Measurements from ENCODE around the gene ZNF70.

ZNF70 gene

DNA sequence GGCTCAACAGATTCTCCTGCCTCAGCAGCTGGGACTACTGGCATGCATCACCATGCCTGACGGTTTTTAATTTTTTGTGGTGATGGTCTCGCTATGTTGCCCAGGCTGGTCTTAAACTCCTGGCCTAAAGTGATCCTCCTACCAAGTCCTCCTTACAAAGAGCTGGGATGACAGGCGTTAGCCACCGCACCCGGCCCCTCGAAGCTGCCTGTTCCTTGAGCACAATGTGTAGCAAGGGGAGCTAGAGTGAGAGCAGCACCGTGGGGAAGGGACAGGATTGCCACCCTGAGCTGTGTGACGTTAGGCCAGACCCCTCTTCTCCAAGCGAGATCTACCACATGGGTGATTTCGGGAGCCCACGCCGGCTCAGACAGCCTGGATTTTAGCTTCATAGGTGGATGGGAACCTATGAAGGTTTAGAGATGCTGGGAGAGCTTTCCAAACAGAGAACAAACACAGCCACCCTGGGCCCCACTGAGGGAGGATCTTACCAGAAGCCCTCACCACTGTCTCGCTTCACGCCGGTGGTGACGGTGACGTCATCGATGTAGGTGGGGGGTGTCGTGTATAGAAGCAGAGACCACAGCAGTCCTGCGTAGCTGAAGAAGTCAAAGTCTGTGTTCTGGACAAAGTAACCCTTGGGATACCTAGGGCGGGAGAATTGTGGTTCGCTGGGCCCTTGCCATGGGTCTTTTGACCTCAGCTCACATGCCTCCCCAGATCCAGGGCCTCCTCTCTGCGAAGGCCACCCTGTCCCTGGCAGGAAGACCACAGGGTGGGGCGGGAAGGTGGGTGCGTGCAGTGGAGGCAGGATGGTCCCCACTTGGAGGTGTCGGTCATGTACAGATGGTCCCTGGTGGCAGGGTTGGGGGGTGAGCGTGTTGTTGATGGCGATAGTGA is 37.0 kb downstream of the ZNF70 start:
- no peak overlapping the region for H3K4me3 ChIP-seq (ENCODE audit: low read depth in 1 of 2, low read length in 2 of 2)
- peaks cover 0 to 9% of the 10 kb centered on the region in 2 donors for H3K4me1 ChIP-seq (ENCODE audit: control insufficient read depth in 1 of 2, insufficient read depth in 2 of 2, low read length in 2 of 2)
- H3K36me3 ChIP-seq (ENCODE audit: control insufficient read depth in 1 of 2, insufficient read depth in 2 of 2, low read length in 2 of 2): peaks cover 25 to 52% of the 10 kb centered on the region in 2 donors
- no peaks in the 10 kb centered on the region for H3K9me3 ChIP-seq (ENCODE audit: control insufficient read depth in 1 of 2, low read length in 2 of 2)
- no peaks in the 10 kb centered on the region for H3K27me3 ChIP-seq (ENCODE audit: low read depth, low read length)
- H3K27ac ChIP-seq (ENCODE audit: low read length): no peak overlapping the region

- Histone ChIP-seq H3K27ac (ENCODE audit: low read length) (no peak overlapping the region), H3K9me3 (ENCODE audit: control insufficient read depth in 1 of 2, low read length in 2 of 2) (no peaks in the 10 kb centered on the region), H3K4me3 (ENCODE audit: low read depth in 1 of 2, low read length in 2 of 2) (no peak overlapping the region), H3K36me3 (ENCODE audit: control insufficient read depth in 1 of 2, insufficient read depth in 2 of 2, low read length in 2 of 2) (peaks cover 39 to 69% of the 10 kb centered on the region in 2 donors), H3K27me3 (ENCODE audit: low read depth, low read length) (no peaks in the 10 kb centered on the region), H3K4me1 (ENCODE audit: control insufficient read depth in 1 of 2, insufficient read depth in 2 of 2, low read length in 2 of 2) (peaks cover 0 to 7% of the 10 kb centered on the region in 2 donors)
These were observed 38.7 kb downstream of the ZNF70 start for GRCh38 chr22:23712256-23712655.

- Histone ChIP-seq H3K4me3 (ENCODE audit: low read depth in 1 of 2, low read length in 2 of 2) (no peak overlapping the region), H3K4me1 (ENCODE audit: control insufficient read depth in 1 of 2, insufficient read depth in 2 of 2, low read length in 2 of 2) (no peaks in the 10 kb centered on the region), H3K9me3 (ENCODE audit: control insufficient read depth in 1 of 2, low read length in 2 of 2) (no peaks in the 10 kb centered on the region), H3K27me3 (ENCODE audit: low read depth, low read length) (no peaks in the 10 kb centered on the region), H3K27ac (ENCODE audit: low read length) (no peak overlapping the region), H3K36me3 (ENCODE audit: control insufficient read depth in 1 of 2, insufficient read depth in 2 of 2, low read length in 2 of 2) (peaks cover 66 to 93% of the 10 kb centered on the region in 2 donors)
These were observed 41.8 kb downstream of the ZNF70 start for GRCh38 chr22:23709107-23709506.

- H3K9me3 ChIP-seq (ENCODE audit: control insufficient read depth in 1 of 2, low read length in 2 of 2): no peaks in the 10 kb centered on the region
- no peak overlapping the region for H3K27ac ChIP-seq (ENCODE audit: low read length)
- peaks cover 63 to 86% of the 10 kb centered on the region in 2 donors for H3K36me3 ChIP-seq (ENCODE audit: control insufficient read depth in 1 of 2, insufficient read depth in 2 of 2, low read length in 2 of 2)
- no peaks in the 10 kb centered on the region for H3K4me1 ChIP-seq (ENCODE audit: control insufficient read depth in 1 of 2, insufficient read depth in 2 of 2, low read length in 2 of 2)
- H3K4me3 ChIP-seq (ENCODE audit: low read depth in 1 of 2, low read length in 2 of 2): no peak overlapping the region
- no peaks in the 10 kb centered on the region for H3K27me3 ChIP-seq (ENCODE audit: low read depth, low read length)
These were observed 42.6 kb downstream of the ZNF70 start for GRCh38 chr22:23708270-23708669.

GRCh38 chr22:23705358-23705757 is 45.6 kb downstream of the ZNF70 start:
- H3K9me3 ChIP-seq (ENCODE audit: control insufficient read depth in 1 of 2, low read length in 2 of 2): no peaks in the 10 kb centered on the region

DNA sequence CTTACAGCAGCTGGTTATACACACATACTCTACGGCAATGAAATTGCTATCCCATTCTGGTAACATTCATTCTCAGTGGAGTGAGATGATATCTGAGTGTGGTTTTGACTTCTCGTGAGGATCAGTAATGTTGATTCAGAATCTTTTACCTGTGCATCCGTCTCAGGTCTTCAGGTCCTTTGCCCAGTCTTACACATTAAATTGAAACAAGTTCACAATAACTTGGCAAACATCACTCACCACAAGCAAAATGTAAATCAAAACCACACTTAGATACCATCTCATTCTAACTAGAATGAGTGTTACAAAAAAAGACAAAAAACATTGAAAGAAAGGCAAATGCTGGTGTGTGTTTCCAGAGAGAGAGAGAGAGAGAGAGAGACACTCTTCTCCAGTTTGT is 46.1 kb downstream of the ZNF70 start:
- no peaks in the 10 kb centered on the region for H3K9me3 ChIP-seq (ENCODE audit: control insufficient read depth in 1 of 2, low read length in 2 of 2)
- no peaks in the 10 kb centered on the region for H3K27me3 ChIP-seq (ENCODE audit: low read depth, low read length)
- H3K27ac ChIP-seq (ENCODE audit: low read length): no peak overlapping the region
- H3K36me3 ChIP-seq (ENCODE audit: control insufficient read depth in 1 of 2, insufficient read depth in 2 of 2, low read length in 2 of 2): peaks cover 73 to 78% of the 10 kb centered on the region in 2 donors
- no peaks in the 10 kb centered on the region for H3K4me1 ChIP-seq (ENCODE audit: control insufficient read depth in 1 of 2, insufficient read depth in 2 of 2, low read length in 2 of 2)
- H3K4me3 ChIP-seq (ENCODE audit: low read depth in 1 of 2, low read length in 2 of 2): no peak overlapping the region

More at GRCh38 chr22:23705358-23705757, 45.6 kb downstream of the ZNF70 start:
- Histone ChIP-seq H3K27me3 (ENCODE audit: low read depth, low read length) (no peaks in the 10 kb centered on the region), H3K4me3 (ENCODE audit: low read depth in 1 of 2, low read length in 2 of 2) (no peak overlapping the region), H3K27ac (ENCODE audit: low read length) (no peak overlapping the region), H3K4me1 (ENCODE audit: control insufficient read depth in 1 of 2, insufficient read depth in 2 of 2, low read length in 2 of 2) (no peaks in the 10 kb centered on the region), H3K36me3 (ENCODE audit: control insufficient read depth in 1 of 2, insufficient read depth in 2 of 2, low read length in 2 of 2) (peaks cover 70 to 78% of the 10 kb centered on the region in 2 donors)

GRCh38 chr22:23704062-23704461 is 46.9 kb downstream of the ZNF70 start:
- Histone ChIP-seq H3K27me3 (ENCODE audit: low read depth, low read length) (no peaks in the 10 kb centered on the region), H3K9me3 (ENCODE audit: control insufficient read depth in 1 of 2, low read length in 2 of 2) (no peaks in the 10 kb centered on the region), H3K4me1 (ENCODE audit: control insufficient read depth in 1 of 2, insufficient read depth in 2 of 2, low read length in 2 of 2) (no peaks in the 10 kb centered on the region), H3K36me3 (ENCODE audit: control insufficient read depth in 1 of 2, insufficient read depth in 2 of 2, low read length in 2 of 2) (peaks cover 69 to 77% of the 10 kb centered on the region in 2 donors), H3K27ac (ENCODE audit: low read length) (no peak overlapping the region), H3K4me3 (ENCODE audit: low read depth in 1 of 2, low read length in 2 of 2) (no peak overlapping the region)

GRCh38 chr22:23700706-23701105 is 50.2 kb downstream of the ZNF70 start:
- Histone ChIP-seq H3K4me3 (ENCODE audit: low read depth in 1 of 2, low read length in 2 of 2) (no peak overlapping the region), H3K27me3 (ENCODE audit: low read depth, low read length) (no peaks in the 10 kb centered on the region), H3K4me1 (ENCODE audit: control insufficient read depth in 1 of 2, insufficient read depth in 2 of 2, low read length in 2 of 2) (no peaks in the 10 kb centered on the region), H3K9me3 (ENCODE audit: control insufficient read depth in 1 of 2, low read length in 2 of 2) (no peaks in the 10 kb centered on the region), H3K27ac (ENCODE audit: low read length) (no peak overlapping the region), H3K36me3 (ENCODE audit: control insufficient read depth in 1 of 2, insufficient read depth in 2 of 2, low read length in 2 of 2) (peaks cover 43 to 55% of the 10 kb centered on the region in 2 donors)

DNA sequence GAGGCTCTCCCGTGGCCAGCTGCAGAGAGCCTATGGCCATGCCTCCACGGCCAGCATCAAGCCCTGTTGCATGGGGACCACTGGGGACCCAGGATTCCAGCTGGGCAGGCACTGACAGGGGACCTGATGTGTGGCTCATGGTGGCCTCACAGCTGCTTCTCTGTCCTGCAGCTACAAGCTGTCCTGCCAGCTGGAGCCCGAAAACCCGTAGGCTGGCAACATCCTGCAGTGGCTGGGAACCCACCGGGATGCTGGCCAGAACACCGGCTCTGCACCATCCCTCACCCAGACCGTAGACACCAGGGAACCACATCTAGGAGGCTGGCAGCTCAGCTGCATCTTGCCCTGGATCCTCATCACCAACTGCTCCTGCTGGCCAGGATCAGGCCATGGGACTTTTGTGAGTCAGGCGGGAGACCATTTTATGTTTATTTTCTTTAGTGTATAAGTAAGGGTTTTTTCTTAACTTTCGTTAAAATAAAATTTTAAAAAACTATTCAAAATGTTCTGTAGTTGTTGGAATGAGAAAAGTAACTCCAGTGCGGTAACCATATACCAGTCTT is 52.2 kb downstream of the ZNF70 start:
- no peaks in the 10 kb centered on the region for H3K4me1 ChIP-seq (ENCODE audit: control insufficient read depth in 1 of 2, insufficient read depth in 2 of 2, low read length in 2 of 2)
- no peaks in the 10 kb centered on the region for H3K9me3 ChIP-seq (ENCODE audit: control insufficient read depth in 1 of 2, low read length in 2 of 2)
- no peak overlapping the region for H3K4me3 ChIP-seq (ENCODE audit: low read depth in 1 of 2, low read length in 2 of 2)
- H3K36me3 ChIP-seq (ENCODE audit: control insufficient read depth in 1 of 2, insufficient read depth in 2 of 2, low read length in 2 of 2): peaks cover 39 to 59% of the 10 kb centered on the region in 2 donors
- no peak overlapping the region for H3K27ac ChIP-seq (ENCODE audit: low read length)
- no peaks in the 10 kb centered on the region for H3K27me3 ChIP-seq (ENCODE audit: low read depth, low read length)

DNA sequence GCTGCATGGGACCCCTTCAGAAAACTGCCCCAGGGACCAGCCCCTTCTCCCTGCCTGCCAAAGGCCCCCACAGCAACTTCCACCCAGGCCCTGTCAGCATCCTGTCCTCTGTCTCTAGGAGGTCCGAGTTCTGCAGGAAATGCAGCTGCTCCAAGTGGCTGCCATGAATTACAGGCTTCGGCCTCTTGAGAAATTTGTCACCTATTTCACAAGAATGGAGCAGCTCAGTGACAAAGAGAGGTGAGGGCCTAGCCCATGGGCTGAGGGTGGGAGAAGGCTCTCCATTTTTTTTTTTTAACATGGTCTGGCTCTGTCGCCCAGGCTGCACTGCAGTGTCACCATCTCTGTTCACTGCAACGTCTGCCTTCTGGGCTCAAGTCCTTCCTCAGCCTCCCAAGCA is 52.8 kb downstream of the ZNF70 start:
- Histone ChIP-seq H3K27ac (ENCODE audit: low read length) (no peak overlapping the region), H3K36me3 (ENCODE audit: control insufficient read depth in 1 of 2, insufficient read depth in 2 of 2, low read length in 2 of 2) (peaks cover 44 to 64% of the 10 kb centered on the region in 2 donors)

GRCh38 chr22:23697031-23697970 is 53.6 kb downstream of the ZNF70 start:
- H3K27me3 ChIP-seq (ENCODE audit: low read depth, low read length): no peaks in the 10 kb centered on the region
- no peak overlapping the region for H3K4me3 ChIP-seq (ENCODE audit: low read depth in 1 of 2, low read length in 2 of 2)
- peaks cover 41 to 66% of the 10 kb centered on the region in 2 donors for H3K36me3 ChIP-seq (ENCODE audit: control insufficient read depth in 1 of 2, insufficient read depth in 2 of 2, low read length in 2 of 2)
- H3K9me3 ChIP-seq (ENCODE audit: control insufficient read depth in 1 of 2, low read length in 2 of 2): no peaks in the 10 kb centered on the region
- peak overlapping the region; percentile 24 for H3K27ac ChIP-seq (ENCODE audit: low read length)
- H3K4me1 ChIP-seq (ENCODE audit: control insufficient read depth in 1 of 2, insufficient read depth in 2 of 2, low read length in 2 of 2): no peaks in the 10 kb centered on the region

More for the DNA sequence above, 52.8 kb downstream of the ZNF70 start:
- H3K9me3 ChIP-seq (ENCODE audit: control insufficient read depth in 1 of 2, low read length in 2 of 2): no peaks in the 10 kb centered on the region
- no peak overlapping the region for H3K4me3 ChIP-seq (ENCODE audit: low read depth in 1 of 2, low read length in 2 of 2)
- no peaks in the 10 kb centered on the region for H3K27me3 ChIP-seq (ENCODE audit: low read depth, low read length)
- H3K4me1 ChIP-seq (ENCODE audit: control insufficient read depth in 1 of 2, insufficient read depth in 2 of 2, low read length in 2 of 2): no peaks in the 10 kb centered on the region

Measured in muscle layer of duodenum (tissue), 2 donors.